Cardiac fibroblast (primary cell): ENCODE measurements around the gene LMBRD1.
"Not testable (repeated sequence)": the region's sequence is repeated elsewhere in the genome, so short reads cannot be mapped to it uniquely, and the experiment has no call there.

Experiments
- DNase-seq, 2 donors: peaks; one replicate each; pipeline versions ENCODE4 v3.0.0 to v3.0.0-alpha.2; 2010; ENCODE audit warnings: low read depth in 2 of 2
- H3K4me3 ChIP-seq, 2 donors: replicated peaks in 1 of 2; 1 replicate in 1 of 2; 2 replicates in 1 of 2; pipeline ENCODE4 v1.5.1; 2011; ENCODE audit warnings: low read depth in 2 of 2, low read length in 2 of 2, mild to moderate bottlenecking in 2 of 2, moderate library complexity in 1 of 2
- TF ChIP-seq, protein P1 (sequence below): IDR thresholded peaks from one replicate; pipeline ENCODE4 v1.5.1; 2011; ENCODE audit warnings: low read depth, mild to moderate bottlenecking, low read length, inconsistent platforms

Gene LMBRD1

DNA sequence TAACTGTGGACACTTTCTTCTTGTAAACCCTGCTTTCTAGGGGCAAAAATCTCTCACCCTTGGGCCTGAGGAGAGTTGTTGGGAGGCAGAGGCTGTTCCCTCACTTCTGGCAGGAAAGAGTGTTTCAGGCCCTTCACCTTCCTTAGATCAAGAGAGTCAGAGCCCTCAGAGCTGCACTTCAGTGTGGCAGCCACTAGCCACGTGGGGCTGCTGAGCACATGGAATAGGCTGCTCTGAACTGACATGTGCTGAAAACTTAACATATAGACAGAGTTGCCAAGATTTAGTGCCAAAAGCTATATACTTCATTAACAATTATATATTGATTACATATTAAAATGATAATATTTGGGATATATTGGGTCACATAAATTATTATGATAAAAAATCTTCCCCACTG is 4.4 kb upstream of the LMBRD1 start:
- DNase-seq = no peak
- H3K4me3 ChIP-seq = no peak overlapping the region
- TF ChIP-seq, protein P1, sequence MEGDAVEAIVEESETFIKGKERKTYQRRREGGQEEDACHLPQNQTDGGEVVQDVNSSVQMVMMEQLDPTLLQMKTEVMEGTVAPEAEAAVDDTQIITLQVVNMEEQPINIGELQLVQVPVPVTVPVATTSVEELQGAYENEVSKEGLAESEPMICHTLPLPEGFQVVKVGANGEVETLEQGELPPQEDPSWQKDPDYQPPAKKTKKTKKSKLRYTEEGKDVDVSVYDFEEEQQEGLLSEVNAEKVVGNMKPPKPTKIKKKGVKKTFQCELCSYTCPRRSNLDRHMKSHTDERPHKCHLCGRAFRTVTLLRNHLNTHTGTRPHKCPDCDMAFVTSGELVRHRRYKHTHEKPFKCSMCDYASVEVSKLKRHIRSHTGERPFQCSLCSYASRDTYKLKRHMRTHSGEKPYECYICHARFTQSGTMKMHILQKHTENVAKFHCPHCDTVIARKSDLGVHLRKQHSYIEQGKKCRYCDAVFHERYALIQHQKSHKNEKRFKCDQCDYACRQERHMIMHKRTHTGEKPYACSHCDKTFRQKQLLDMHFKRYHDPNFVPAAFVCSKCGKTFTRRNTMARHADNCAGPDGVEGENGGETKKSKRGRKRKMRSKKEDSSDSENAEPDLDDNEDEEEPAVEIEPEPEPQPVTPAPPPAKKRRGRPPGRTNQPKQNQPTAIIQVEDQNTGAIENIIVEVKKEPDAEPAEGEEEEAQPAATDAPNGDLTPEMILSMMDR = no peak

DNA sequence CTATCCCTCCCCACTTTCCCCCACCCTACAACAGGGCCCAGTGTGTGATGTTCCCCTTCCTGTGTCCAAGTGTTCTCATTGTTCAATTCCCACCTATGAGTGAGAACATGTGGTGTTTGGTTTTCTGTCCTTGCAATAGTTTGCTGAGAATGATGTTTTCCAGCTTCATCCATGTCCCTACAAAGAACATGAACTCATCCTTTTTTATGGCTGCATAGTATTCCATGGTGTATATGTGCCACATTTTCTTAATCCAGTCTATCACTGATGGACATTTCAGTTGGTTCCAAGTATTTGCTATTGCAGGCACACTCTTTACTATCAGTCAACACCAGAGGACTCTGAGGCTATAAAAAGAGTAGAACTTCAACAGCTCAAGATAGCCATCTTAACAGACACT is 2.0 kb upstream of the LMBRD1 start:
- not testable (repeated sequence) for DNase-seq, H3K4me3 ChIP-seq

DNA sequence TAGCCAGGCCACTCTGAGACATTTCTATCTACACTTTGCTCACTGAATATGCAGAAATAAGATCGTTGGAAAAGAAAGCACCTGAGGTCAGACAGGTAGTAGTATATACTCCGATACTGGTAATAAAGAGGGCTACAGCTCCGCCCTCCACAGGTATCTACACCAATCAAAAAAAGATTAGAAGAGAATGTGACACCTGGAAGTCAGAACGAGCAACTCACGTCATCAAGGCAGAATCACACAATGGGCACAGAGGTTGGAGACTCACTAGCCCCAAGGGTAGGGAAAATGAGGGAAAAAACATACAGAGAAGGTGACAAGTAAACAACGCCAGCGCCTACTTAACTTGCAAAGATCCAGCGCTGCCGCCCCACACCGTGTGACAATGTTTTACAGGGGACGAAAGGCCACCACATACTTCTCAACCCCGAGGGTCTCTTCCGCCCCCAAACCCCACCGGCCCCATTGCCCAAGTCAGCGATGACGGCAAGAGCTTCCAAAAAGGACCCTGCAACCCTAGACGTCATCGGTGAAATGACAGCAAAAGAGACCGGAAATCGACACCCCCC is 653 bp downstream of the LMBRD1 start:
- DNase-seq = peak; percentile 47 to 48
- H3K4me3 ChIP-seq = peak overlapping the region; percentile 80 to 81
- TF ChIP-seq, protein P1 = no peak

GRCh38 chr6:69795469-69796072 is 1.2 kb downstream of the LMBRD1 start:
- DNase-seq = peak; percentile 10 to 19
- TF ChIP-seq, protein P1 = peak; percentile 3
- H3K4me3 ChIP-seq = peak overlapping the region; percentile 80 to 81

- H3K4me3 ChIP-seq = no peak overlapping the region
- no peak for DNase-seq
- TF ChIP-seq, protein P1 = no peak
Measured at GRCh38 chr6:69792292-69792691, 4.5 kb downstream of the LMBRD1 start.

DNA sequence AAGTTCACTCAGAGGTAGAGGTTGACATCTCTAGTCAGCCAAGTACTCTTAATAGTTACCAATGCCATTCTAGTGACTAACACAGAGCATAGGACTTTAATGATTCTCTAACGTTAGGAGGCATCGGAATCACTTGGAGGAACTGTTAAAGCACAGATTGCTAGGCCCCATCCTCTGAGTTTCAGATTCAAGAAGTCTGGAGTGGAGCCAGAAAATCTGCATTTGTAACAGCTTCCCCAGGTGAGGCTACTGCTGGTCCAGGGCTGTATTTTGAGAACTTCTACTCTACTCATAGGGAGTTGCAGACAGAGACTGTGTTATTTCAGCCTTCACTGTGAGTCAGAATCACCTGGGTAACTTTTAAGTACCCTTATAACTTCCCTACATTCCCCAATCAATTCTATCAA is 5.7 kb downstream of the LMBRD1 start:
- H3K4me3 ChIP-seq = no peak overlapping the region
- TF ChIP-seq, protein P1 = no peak
- peak in 1 of 2 donors; percentile 18 for DNase-seq

DNA sequence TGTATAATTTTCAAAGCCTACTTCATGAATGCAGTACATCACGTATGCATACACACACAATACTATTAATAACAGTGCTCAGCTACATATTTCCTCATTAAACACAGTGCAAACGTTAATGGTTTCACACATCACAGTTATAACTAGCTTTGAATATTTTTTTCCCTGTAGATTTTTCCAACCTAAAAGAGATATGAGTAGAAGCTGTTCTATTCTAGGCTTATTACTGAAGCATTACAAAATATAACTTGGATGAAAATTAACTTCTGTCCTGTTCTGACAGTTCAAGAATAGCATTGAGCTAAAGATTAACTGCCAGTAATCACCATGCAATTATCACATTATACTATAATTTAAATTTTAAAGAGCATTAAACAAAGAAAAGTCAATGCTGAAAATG is 6.2 kb downstream of the LMBRD1 start:
- TF ChIP-seq, protein P1 = no peak
- DNase-seq = no peak
- H3K4me3 ChIP-seq = no peak overlapping the region
